ENCODE data around the gene OR10A4. TPM values are rescaled to one million over a fixed set of nuclear protein-coding genes. Genes with fewer than 3 reads are reported as not detected.

OR10A4 gene
- total RNA-seq, 4 donors from 2014 or later, result not detected

DNA sequence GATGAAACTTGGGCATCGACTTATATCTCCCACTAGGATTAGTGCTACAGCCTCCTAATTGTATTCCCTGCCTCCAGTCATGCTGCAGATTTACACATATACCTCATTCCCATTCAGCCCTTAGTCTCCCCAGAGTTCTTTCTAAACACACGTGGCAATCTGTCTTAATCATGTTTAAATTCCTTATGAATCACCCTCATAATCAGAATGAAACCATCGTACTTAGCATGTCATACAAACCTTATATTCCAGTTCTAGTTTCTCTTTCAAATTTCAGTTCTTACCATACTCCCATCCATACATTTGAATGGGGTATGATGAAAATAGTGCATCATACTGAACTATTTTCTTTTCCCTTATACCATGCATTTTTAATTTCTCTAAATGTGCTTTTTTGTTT, 19.6 kb upstream of the OR10A4 start:
- intact Hi-C loops (cut with DNase I; ENCODE audit: low total_unique reads), result no loop called here
- no peak for DNase-seq
- Histone ChIP-seq H3K4me3 (no peak overlapping the region), H3K4me1 (no peaks in the 10 kb centered on the region), H3K36me3 (no peaks in the 10 kb centered on the region), H3K9me3 (no peaks in the 10 kb centered on the region), H3K27me3 (no peaks in the 10 kb centered on the region), H3K27ac (no peak overlapping the region)
- TF ChIP-seq POLR2A (IDR thresholded peaks at IDR 0.05), result no peak
- TF ChIP-seq, protein P1, sequence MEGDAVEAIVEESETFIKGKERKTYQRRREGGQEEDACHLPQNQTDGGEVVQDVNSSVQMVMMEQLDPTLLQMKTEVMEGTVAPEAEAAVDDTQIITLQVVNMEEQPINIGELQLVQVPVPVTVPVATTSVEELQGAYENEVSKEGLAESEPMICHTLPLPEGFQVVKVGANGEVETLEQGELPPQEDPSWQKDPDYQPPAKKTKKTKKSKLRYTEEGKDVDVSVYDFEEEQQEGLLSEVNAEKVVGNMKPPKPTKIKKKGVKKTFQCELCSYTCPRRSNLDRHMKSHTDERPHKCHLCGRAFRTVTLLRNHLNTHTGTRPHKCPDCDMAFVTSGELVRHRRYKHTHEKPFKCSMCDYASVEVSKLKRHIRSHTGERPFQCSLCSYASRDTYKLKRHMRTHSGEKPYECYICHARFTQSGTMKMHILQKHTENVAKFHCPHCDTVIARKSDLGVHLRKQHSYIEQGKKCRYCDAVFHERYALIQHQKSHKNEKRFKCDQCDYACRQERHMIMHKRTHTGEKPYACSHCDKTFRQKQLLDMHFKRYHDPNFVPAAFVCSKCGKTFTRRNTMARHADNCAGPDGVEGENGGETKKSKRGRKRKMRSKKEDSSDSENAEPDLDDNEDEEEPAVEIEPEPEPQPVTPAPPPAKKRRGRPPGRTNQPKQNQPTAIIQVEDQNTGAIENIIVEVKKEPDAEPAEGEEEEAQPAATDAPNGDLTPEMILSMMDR (IDR thresholded peaks at IDR 0.05), result no peak

DNA sequence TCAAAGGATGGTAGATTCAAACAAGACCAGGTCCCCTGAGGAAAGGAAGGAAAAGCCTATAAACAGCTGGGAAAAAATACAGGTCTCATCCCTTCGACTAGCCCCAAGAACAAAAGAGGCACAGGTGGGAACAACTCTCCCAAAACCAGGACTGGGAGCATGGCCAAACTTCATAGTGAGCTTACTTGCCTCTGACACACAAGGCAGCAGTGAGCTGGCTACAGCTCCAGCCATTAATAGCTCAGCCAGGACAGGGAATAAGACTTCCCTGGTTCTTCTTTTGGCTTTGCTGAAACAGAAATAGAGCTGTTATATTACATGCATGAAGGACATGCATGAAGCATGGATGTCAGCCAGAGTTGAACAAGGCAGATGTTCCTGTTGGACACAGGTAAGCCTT, 13.5 kb upstream of the OR10A4 start, which contains the start of gene OR10A2:
TSS of gene OR10A2 (plus strand) at position 97 of the 400 bp plus-strand sequence. CDS start 6,698 bp downstream, outside the sequence.
- Histone ChIP-seq H3K9me3 (no peaks in the 10 kb centered on the region), H3K4me1 (no peaks in the 10 kb centered on the region), H3K27me3 (no peaks in the 10 kb centered on the region), H3K36me3 (no peaks in the 10 kb centered on the region), H3K4me3 (no peak within 1 kb of the TSS), H3K27ac (no peak within 1 kb of the TSS)
- intact Hi-C loops (cut with DNase I; ENCODE audit: low total_unique reads), result no loop called here
- no peak for TF ChIP-seq POLR2A (IDR thresholded peaks at IDR 0.05)
- TF ChIP-seq, protein P1 (IDR thresholded peaks at IDR 0.05), result no peak
- no peak for DNase-seq

DNA sequence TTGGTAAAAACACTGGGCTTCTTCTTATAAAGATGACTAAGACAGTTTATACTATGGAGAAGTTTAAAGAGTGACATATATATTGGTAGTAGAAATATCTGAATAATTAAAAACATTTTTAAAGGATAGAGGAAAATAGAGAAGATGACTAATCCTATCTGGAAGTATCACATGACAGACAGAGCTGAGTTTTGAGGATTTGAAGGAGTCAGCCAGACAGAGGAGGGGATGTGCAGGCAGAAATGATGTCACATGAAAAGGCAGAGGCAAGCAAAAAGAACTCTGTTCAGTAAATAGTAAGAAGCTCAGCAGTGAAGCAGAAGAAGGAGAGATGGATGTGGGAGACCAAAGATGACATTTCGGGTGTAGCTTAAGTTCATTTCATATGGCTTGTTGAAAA, 12.0 kb upstream of the OR10A4 start:
- Histone ChIP-seq H3K4me1 (no peaks in the 10 kb centered on the region), H3K36me3 (no peaks in the 10 kb centered on the region), H3K27ac (no peak overlapping the region), H3K9me3 (no peaks in the 10 kb centered on the region), H3K27me3 (no peaks in the 10 kb centered on the region), H3K4me3 (no peak overlapping the region)
- intact Hi-C loops (cut with DNase I; ENCODE audit: low total_unique reads), result no loop called here
- TF ChIP-seq, protein P1 (IDR thresholded peaks at IDR 0.05), result no peak
- no peak for TF ChIP-seq POLR2A (IDR thresholded peaks at IDR 0.05)
- DNase-seq, result no peak

DNA sequence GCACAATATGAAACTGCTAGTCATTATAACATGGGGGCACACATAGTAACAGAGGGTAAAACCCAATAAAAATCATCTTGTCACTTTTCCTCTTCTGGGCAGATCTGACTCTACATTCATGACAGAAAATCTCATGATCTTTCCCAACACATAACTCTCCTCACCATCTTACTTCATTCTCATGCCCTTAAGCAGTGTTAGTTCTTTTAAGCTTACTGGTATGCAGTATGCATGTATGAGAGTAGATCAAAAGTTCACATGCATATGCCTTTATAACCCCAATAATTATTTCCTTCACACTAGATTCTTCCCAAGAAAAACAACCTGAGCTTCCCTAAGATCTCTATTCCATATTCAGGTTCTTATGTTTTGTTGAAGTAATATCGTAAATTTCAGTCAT, 5.1 kb upstream of the OR10A4 start:
- no peak overlapping the region for H3K27ac ChIP-seq
- TF ChIP-seq, protein P1 (IDR thresholded peaks at IDR 0.05), result no peak
- no peaks in the 10 kb centered on the region for H3K27me3 ChIP-seq
- H3K4me3 ChIP-seq, result no peak overlapping the region
- no peaks in the 10 kb centered on the region for H3K4me1 ChIP-seq
- no peaks in the 10 kb centered on the region for H3K9me3 ChIP-seq
- DNase-seq, result no peak
- no peaks in the 10 kb centered on the region for H3K36me3 ChIP-seq
- intact Hi-C loops (cut with DNase I; ENCODE audit: low total_unique reads), result no loop called here

DNA sequence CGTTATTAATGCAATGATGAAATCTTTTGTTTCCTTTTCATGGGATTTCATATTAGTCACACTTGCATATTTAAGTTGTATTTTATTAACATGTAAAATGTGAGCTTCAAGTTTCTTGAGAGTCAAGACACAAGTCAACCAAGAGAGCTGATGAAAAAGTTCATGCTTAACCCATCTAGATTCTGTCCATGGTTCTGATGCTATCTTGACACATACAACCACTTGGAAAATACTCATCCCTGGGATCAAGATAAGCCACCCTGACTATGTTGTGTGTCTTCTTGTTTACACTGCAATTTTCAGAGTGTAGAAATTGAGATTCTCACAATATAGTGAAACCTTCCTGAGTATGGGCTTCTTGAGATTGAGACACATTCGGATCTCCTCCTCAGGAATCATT, 664 bp upstream of the OR10A4 start:
- no peaks in the 10 kb centered on the region for H3K27me3 ChIP-seq
- intact Hi-C loops (cut with DNase I; ENCODE audit: low total_unique reads), result no loop called here
- no peaks in the 10 kb centered on the region for H3K4me1 ChIP-seq
- no peaks in the 10 kb centered on the region for H3K9me3 ChIP-seq
- H3K4me3 ChIP-seq, result no peak overlapping the region
- TF ChIP-seq POLR2A (IDR thresholded peaks at IDR 0.05), result no peak
- TF ChIP-seq, protein P1 (IDR thresholded peaks at IDR 0.05), result no peak
- H3K36me3 ChIP-seq, result no peaks in the 10 kb centered on the region
- no peak overlapping the region for H3K27ac ChIP-seq
- DNase-seq, result no peak

Measured in uterus (tissue), 4 donors.